ENCODE data around the gene TTC3.
A peak's percentile ranks its signal among the peaks of the same experiment; 100 is the strongest.

The TTC3 gene

DNA sequence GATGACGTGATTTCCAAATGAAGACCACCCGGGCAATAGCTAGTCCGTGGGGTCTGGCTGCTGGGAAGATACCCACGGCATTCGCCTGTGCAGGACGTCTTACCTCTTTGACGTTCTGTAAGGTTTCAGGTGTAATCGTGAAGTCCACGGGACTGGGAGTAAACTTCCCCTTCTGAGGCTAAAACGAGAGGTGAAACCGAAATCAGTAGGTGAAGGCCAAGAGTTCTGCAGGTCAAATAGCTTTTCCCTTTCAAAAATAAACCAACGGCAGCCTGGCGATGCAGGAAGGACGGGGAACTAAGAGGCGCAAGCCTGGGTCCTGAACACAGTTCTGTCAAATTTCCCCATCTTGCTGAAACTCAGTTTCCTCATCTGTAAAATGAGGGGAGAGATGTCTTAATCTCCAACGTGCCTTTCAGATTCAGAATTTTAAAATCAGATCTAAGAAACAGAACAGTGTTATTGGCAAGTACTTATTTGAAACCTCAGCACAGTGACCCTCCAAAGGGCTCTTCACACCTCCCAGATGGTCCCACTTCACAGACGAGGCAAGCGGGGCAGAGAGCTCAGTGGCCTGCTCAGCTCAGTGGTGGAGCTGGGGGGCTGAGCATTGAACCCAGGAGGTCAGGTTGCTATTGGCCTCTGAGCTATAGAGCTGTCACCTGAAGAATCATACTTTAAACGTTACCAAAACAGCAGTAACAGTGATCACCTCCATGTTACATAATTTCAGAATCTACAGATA lies 159.4 kb downstream of the TTC3 start:
- TF ChIP-seq POLR2AphosphoS5 (IDR thresholded peaks at IDR 0.05; ENCODE audit: low read depth, low read length) (no peak), SPI1 (IDR thresholded peaks at IDR 0.05; ENCODE audit: low read depth, low read length) (no peak), POU2F2 (IDR thresholded peaks at IDR 0.05; ENCODE audit: low read depth, low read length) (no peak), TAF1 (IDR thresholded peaks at IDR 0.05; ENCODE audit: low read depth, low read length) (no peak), POLR2A (IDR thresholded peaks at IDR 0.05; ENCODE audit: low read depth, low read length) (no peak), PAX5 (IDR thresholded peaks at IDR 0.05; ENCODE audit: insufficient read depth, low read length, severe bottlenecking) (no peak)
- peak; percentile 31 for FAIRE-seq
- no peak for DNase-seq (ENCODE audit: insufficient read length, low spot score)

DNA sequence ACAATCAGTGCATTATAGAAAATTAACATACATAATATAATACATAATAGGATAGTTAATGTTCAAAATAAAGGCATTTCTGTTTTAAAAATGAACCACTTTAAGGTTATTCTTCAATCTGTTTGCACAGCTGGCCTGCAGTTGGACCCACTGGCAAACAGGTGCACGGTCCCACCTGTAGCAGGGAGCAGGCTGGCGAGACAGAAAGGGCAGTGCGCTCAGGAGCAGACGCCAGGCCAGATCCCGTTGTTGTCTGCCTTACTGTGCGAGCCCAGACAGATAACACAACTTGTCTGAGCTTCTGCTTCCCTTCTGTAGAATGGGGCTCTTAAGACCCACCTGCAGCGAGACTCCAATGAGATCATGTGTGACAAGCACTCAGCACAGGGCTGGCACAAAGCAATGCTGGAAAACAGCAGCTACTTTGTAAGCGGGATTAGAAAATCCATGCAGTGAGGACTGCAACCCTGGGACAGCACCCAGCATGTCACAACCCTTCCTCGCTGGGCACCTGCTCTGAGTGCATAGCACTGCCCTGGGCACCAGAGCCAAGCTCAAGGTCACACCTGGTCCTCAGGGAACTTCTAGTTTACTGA lies 160.6 kb downstream of the TTC3 start:
- DNase-seq (ENCODE audit: insufficient read length, low spot score): no peak
- TF ChIP-seq POLR2A (IDR thresholded peaks at IDR 0.05; ENCODE audit: low read depth, low read length) (no peak), SPI1 (IDR thresholded peaks at IDR 0.05; ENCODE audit: low read depth, low read length) (no peak), POU2F2 (IDR thresholded peaks at IDR 0.05; ENCODE audit: low read depth, low read length) (no peak), TAF1 (IDR thresholded peaks at IDR 0.05; ENCODE audit: low read depth, low read length) (no peak), POLR2AphosphoS5 (IDR thresholded peaks at IDR 0.05; ENCODE audit: low read depth, low read length) (no peak), PAX5 (IDR thresholded peaks at IDR 0.05; ENCODE audit: insufficient read depth, low read length, severe bottlenecking) (no peak)
- no peak for FAIRE-seq

DNA sequence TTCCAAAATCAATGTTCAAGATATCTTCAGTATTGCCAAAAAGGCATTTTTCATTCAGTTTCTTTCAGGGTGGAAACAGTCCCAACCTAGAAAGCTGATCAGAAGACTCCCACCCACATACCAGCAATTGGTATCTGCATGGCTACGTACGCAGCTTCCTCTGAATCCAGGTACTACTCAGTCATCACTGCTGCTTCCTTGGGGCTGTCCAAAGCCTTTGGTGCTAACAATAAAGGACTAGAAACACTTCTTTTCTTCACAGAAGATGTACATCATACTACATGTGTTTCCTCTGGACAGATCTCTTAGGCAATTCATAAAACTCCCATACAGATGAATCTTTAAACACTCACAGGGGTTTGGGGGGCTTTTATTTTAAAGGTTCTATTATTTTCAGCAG lies 164.3 kb downstream of the TTC3 start:
- FAIRE-seq (no peak), DNase-seq (ENCODE audit: insufficient read length, low spot score) (no peak)
- TF ChIP-seq POLR2A (IDR thresholded peaks at IDR 0.05; ENCODE audit: low read depth, low read length) (no peak), PAX5 (IDR thresholded peaks at IDR 0.05; ENCODE audit: insufficient read depth, low read length, severe bottlenecking) (no peak), TAF1 (IDR thresholded peaks at IDR 0.05; ENCODE audit: low read depth, low read length) (no peak), POU2F2 (IDR thresholded peaks at IDR 0.05; ENCODE audit: low read depth, low read length) (no peak), POLR2AphosphoS5 (IDR thresholded peaks at IDR 0.05; ENCODE audit: low read depth, low read length) (no peak), SPI1 (IDR thresholded peaks at IDR 0.05; ENCODE audit: low read depth, low read length) (no peak)

DNA sequence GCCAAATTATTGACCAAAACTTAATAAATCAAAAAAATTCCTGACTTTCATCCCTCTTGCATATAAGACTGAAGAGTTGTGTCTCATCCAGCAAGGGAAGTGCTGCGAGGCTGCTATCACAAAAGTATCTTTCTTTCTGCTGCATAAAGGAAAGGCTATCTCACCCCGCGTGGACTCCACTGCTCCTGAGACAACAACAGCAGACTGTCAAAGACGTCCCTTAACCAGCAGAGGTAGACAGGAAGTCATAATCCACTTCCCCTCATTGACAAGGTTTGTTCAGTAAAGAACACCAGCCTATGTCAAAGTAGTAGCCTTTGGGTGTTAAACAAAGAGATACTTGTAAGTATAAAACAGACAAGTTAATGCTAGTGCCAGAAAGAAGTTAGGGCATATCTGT lies 164.7 kb downstream of the TTC3 start:
- FAIRE-seq (no peak), DNase-seq (ENCODE audit: insufficient read length, low spot score) (no peak)
- TF ChIP-seq PAX5 (IDR thresholded peaks at IDR 0.05; ENCODE audit: insufficient read depth, low read length, severe bottlenecking): no peak
- TF ChIP-seq POU2F2 (IDR thresholded peaks at IDR 0.05; ENCODE audit: low read depth, low read length): no peak
- TF ChIP-seq SPI1 (IDR thresholded peaks at IDR 0.05; ENCODE audit: low read depth, low read length): no peak
- no peak for TF ChIP-seq POLR2AphosphoS5 (IDR thresholded peaks at IDR 0.05; ENCODE audit: low read depth, low read length)
- TF ChIP-seq POLR2A (IDR thresholded peaks at IDR 0.05; ENCODE audit: low read depth, low read length): no peak
- no peak for TF ChIP-seq TAF1 (IDR thresholded peaks at IDR 0.05; ENCODE audit: low read depth, low read length)

DNA sequence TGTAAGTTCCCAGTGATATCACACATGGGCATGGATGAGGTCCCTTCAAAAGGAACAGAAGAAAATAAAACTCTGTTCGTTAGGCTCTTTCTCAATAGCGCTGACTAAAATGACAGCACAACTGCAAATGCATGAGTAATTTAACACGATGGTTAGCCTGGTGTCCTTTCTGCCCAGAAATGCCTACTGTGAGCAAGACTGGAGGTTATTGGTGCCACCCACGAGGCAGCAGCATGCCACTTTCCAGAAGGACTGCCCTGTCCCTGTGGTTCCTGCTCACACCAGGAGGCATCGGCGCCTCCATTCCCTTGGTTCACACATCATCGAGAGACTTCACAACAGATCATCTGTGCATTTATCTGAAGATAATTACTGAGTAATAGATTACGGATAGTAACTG lies 167.9 kb downstream of the TTC3 start:
- DNase-seq (ENCODE audit: insufficient read length, low spot score) (no peak), FAIRE-seq (no peak)
- TF ChIP-seq POLR2AphosphoS5 (IDR thresholded peaks at IDR 0.05; ENCODE audit: low read depth, low read length): no peak
- no peak for TF ChIP-seq POLR2A (IDR thresholded peaks at IDR 0.05; ENCODE audit: low read depth, low read length)
- no peak for TF ChIP-seq PAX5 (IDR thresholded peaks at IDR 0.05; ENCODE audit: insufficient read depth, low read length, severe bottlenecking)
- TF ChIP-seq SPI1 (IDR thresholded peaks at IDR 0.05; ENCODE audit: low read depth, low read length): no peak
- no peak for TF ChIP-seq TAF1 (IDR thresholded peaks at IDR 0.05; ENCODE audit: low read depth, low read length)
- no peak for TF ChIP-seq POU2F2 (IDR thresholded peaks at IDR 0.05; ENCODE audit: low read depth, low read length)

DNA sequence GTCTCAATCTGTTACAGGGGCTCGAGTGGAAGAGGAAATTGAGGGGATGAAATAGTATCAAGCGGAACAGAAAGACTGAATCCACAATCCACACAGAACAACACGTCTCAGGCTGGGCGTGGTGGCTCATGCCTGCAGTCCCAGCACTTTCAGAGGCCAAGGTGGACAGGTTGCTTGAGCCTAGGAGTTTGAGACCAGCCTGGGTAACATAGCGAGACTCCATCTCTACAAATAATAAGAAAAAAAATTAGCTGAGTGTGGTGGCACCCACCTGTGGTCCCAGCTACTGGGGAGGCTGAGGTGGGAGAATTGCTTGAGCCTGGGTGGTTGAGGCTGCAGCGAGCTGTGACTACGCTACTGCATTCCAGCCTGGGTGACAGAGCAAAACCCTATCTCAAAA lies 168.4 kb downstream of the TTC3 start:
- DNase-seq (ENCODE audit: insufficient read length, low spot score) (no peak), FAIRE-seq (no peak)
- no peak for TF ChIP-seq PAX5 (IDR thresholded peaks at IDR 0.05; ENCODE audit: insufficient read depth, low read length, severe bottlenecking)
- no peak for TF ChIP-seq POLR2AphosphoS5 (IDR thresholded peaks at IDR 0.05; ENCODE audit: low read depth, low read length)

DNA sequence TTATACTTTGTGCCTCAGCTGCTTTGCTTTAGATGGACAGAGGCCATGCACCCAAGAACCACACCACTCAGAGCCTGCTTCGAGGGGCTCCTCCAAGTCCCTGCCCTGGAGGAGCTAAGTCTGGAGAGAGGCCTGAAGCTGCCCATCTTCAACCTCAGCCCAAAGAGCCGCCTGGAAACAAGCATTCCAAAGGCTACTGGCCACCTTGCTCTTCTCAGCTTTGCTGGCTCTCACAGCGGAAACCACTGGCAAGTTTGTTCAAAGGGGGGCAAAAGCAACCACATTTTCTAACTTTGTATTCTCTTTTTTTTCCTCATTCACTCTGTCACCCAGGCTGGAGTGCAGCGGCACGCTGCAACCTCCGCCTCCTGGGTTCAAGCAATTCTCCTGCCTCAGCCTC lies 170.9 kb downstream of the TTC3 start:
- no peak for DNase-seq (ENCODE audit: insufficient read length, low spot score)
- TF ChIP-seq TAF1 (IDR thresholded peaks at IDR 0.05; ENCODE audit: low read depth, low read length) (no peak), SPI1 (IDR thresholded peaks at IDR 0.05; ENCODE audit: low read depth, low read length) (no peak), POU2F2 (IDR thresholded peaks at IDR 0.05; ENCODE audit: low read depth, low read length) (no peak), POLR2AphosphoS5 (IDR thresholded peaks at IDR 0.05; ENCODE audit: low read depth, low read length) (no peak), PAX5 (IDR thresholded peaks at IDR 0.05; ENCODE audit: insufficient read depth, low read length, severe bottlenecking) (no peak), POLR2A (IDR thresholded peaks at IDR 0.05; ENCODE audit: low read depth, low read length) (no peak)

DNA sequence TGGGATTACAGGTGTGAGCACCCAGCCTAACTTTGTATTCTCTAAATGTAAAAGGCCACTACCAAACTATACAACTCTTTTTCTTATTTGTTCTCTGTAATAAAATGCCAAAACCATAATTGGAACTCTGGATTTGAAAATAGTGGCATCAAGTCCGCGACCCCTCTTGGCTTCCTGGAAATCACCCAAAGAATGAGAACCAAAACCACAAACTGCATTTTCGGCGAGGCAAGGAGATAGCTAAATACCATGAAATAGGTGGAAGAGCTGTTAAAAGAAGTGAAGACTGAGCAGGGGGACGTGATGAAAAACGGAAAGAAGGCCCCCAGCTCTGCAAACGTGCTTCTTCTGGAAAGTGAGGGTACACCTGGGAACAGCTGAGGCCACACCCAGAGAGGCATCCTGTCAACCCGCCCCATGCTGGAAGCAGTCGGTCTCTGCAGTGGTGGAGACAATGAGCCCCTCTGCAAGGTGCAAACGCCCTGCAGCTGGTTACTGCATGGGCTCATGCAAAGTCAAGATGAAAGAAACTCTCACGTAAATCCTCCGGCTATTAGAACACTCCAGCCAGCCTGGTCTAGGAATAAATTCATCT lies 171.5 kb downstream of the TTC3 start:
- no peak for FAIRE-seq
- DNase-seq (ENCODE audit: insufficient read length, low spot score): no peak
- TF ChIP-seq POLR2AphosphoS5 (IDR thresholded peaks at IDR 0.05; ENCODE audit: low read depth, low read length) (no peak), PAX5 (IDR thresholded peaks at IDR 0.05; ENCODE audit: insufficient read depth, low read length, severe bottlenecking) (no peak), SPI1 (IDR thresholded peaks at IDR 0.05; ENCODE audit: low read depth, low read length) (no peak), POLR2A (IDR thresholded peaks at IDR 0.05; ENCODE audit: low read depth, low read length) (no peak), POU2F2 (IDR thresholded peaks at IDR 0.05; ENCODE audit: low read depth, low read length) (no peak), TAF1 (IDR thresholded peaks at IDR 0.05; ENCODE audit: low read depth, low read length) (no peak)

More for the DNA sequence above, 170.9 kb downstream of the TTC3 start:
- no peak for FAIRE-seq

DNA sequence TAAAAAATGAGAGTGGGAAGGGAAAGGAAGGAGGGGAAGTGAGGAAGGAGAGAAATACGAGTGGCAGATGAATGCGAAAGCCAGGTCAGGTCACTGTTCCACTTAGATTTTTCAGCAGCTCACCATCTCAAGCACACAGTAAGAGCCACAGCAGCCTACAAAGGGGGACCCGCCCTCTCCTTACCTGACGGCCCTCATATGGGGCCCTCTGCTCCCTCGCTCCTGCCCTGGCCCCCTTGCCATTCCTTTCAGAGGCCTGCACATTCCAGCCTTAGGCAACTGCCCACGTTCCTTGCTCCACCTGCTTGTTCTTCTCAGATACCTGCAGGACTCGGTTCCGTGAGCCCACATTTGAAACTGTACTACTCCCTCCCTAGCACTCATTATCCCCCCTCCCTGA lies 172.1 kb downstream of the TTC3 start:
- no peak for FAIRE-seq
- TF ChIP-seq SPI1 (IDR thresholded peaks at IDR 0.05; ENCODE audit: low read depth, low read length) (no peak), PAX5 (IDR thresholded peaks at IDR 0.05; ENCODE audit: insufficient read depth, low read length, severe bottlenecking) (no peak), POLR2AphosphoS5 (IDR thresholded peaks at IDR 0.05; ENCODE audit: low read depth, low read length) (no peak), POU2F2 (IDR thresholded peaks at IDR 0.05; ENCODE audit: low read depth, low read length) (no peak), POLR2A (IDR thresholded peaks at IDR 0.05; ENCODE audit: low read depth, low read length) (no peak), TAF1 (IDR thresholded peaks at IDR 0.05; ENCODE audit: low read depth, low read length) (no peak)
- DNase-seq (ENCODE audit: insufficient read length, low spot score): no peak

All from GM12891 (cell line).